GOT3 (cell line): ENCODE data around the gene UGT3A2.
"Not testable (repeated sequence)": the region's sequence is repeated elsewhere in the genome, so short reads cannot be mapped to it uniquely, and the experiment has no call there.

Experiments
- DNase-seq: peaks from one replicate; lab custom pipeline; 2025; ENCODE audit warnings: mixed read lengths; lab: John Stamatoyannopoulos, UW

The UGT3A2 gene

GRCh38 chr5:36052538-36052937, 14.1 kb downstream of the UGT3A2 start:
- DNase-seq = no peak

GRCh38 chr5:36049949-36050348, 16.7 kb downstream of the UGT3A2 start:
- no peak for DNase-seq

GRCh38 chr5:36047384-36048160, 19.1 kb downstream of the UGT3A2 start:
- no peak for DNase-seq

GRCh38 chr5:36045895-36046294, 20.8 kb downstream of the UGT3A2 start:
- no peak for DNase-seq

- DNase-seq = no peak
Measured at GRCh38 chr5:36041537-36041845, 25.2 kb downstream of the UGT3A2 start.

DNA sequence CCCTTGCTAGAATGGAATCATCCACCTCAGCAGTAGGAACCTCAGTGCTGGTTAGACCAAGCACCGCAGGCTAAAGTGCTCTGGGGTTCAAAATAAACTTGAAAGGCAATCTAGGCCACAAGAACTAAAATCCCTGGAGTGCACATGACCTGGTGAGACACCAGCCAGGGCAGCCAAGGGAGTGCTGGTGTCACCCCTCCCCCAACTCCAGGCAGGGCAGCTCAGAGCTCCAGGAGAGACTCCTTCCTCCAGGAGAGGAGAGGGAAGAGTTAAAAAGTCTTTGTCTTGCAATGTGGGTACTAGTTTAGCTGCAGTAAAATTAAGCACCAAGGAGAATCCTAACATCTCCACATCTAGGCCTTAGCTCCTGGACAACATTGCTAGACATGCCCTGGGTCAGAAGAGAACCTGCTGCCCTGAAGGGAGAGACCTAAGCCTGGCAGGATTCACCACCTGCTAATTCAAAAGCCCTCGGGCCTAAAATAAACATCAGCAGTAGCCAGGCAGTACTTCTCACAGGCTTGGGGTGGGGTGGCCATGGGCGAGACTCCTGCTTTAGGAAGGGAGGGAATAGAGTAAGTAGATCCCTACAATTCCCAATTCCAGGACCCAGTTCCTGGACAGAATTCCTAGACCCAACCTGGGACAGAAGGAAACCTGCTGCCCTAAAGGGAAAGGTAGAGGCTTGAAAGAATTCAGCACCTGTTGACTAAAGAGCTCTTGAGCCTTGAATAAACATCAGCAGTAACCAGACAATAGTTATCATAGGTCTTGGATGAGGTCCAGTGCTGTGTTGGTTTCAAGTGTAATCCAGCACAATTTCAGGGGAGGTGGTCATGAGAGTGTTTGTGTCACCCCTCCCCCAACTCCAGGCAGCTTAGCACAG, 25.8 kb downstream of the UGT3A2 start:
- no peak for DNase-seq

GRCh38 chr5:36035696-36036095, 31.0 kb downstream of the UGT3A2 start:
- DNase-seq = no peak

DNA sequence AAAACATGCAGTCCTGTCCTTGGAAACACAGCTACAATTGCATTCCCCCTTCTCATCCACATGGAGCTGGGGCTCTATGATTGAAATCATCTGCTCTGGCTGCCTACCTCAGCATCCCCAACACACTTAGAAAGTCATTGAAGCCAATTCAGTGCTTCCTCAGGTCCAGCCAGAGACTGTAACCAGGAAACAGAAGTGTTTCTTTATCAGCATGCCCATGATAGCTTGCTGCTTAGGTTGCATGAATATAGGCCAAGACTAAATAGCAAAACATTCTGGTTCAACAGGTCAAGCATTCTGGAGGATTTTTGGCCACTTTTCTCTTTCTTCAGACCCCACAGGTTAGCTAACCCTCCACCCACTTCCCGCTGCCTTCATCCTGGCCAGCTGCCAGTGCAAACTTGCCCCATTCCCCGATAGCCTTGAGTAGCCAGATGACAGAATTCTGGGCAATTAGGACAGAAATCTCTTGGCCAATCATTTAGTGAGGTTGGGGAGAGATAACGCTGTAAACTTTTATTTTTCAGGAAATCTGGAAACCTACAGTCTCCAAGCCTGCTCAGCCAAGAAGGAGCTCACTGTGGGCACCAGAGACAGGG, 32.0 kb downstream of the UGT3A2 start:
- DNase-seq = not testable (repeated sequence)

GRCh38 chr5:36033486-36033885, 33.2 kb downstream of the UGT3A2 start:
- DNase-seq = no peak

DNA sequence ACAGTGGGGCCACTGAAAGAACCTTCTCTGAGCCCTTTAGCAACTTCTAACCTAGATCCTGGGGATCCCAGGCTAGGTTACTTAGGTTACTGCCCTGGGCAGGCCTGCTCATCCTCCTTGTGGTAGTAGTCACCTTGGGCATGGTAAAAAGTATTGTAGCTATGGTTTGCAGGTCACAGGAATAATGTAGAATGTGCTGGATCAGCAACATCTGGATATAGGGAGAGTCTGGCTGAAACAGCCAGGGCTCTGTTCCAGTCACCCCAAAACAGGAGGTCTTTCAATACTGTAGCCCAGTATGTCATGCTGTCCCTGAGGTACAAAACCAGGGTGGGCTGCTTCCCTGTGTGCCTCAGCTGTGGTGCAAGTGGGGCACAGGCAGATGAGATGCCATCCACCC, 33.6 kb downstream of the UGT3A2 start:
- DNase-seq = no peak

- no peak for DNase-seq
Measured at GRCh38 chr5:36031223-36031622, 35.5 kb downstream of the UGT3A2 start.

DNA sequence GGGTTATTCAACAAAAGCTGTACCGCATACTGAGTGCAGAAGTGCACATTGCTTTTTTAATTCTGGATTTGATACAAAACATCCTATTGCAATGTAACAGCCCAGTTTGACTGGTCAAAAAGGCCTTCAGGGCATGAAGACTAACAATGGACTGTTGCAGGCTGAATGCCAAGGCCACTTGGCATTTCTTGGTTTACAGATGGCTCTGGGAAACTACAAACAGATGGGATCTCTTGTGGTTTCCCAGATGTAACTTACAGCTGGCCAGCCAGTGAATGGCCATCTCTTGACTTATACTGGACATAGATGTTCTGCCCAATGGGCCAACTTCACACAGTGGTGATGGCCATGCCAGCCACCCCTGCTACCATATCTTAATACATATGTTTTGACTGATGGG, 36.8 kb downstream of the UGT3A2 start:
- DNase-seq = no peak

GRCh38 chr5:36028816-36029465, 37.7 kb downstream of the UGT3A2 start:
- DNase-seq = no peak

DNA sequence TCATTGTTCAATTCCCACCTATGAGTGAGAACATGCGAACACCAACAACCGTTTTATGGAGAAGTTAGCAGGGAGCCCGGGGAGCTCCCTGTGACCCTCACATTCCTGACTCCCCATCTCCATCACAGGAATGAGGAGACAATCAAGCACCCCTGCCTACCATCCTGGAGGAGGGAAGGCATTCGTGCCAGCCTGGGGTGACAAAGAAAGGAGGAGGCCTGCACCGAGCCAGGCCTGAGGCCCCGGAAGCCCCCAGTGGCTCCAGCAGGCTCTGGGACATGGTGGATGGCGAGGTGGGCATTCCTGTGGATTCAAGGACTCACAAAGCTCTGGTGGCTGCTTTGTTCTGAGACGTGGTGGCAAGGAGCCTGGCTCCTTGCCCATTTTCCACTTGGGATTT, 39.0 kb downstream of the UGT3A2 start:
- no peak for DNase-seq

DNA sequence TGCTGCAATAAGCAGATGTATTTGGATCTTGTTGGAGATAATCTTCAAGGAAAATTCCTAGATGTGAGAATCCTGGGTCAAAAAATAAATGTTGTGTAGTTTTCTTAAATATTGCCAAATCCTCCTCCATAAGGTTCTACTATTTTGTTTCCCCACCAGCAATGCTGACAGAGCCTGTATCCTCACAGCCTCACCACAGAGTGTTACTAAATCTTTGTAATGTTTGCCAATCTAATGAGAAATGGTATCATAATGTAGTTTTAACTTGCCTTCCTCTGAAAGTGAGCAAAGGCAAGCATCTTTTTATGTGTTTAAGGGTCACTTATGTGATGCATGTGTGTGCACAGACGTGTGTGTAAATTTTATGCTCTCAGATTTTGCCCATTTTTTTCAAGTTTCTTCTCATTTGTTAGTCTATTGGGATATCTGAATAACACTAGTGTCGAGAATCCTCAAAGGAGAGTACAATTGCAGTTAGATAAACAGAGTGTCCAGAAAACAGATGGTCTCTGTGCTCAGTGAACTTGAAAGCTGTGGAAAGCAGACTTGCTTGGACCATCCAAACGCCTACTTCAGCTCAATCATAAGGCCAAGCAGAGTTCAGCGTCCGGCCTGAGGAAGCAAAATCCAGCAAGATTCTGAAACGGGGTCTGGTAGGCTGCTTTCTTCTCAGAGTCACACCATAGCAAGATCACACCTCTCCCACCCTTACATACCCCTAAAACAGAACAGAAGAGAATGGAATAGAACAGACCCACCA, 39.8 kb downstream of the UGT3A2 start:
- DNase-seq = no peak

GRCh38 chr5:36022246-36022645, 44.4 kb downstream of the UGT3A2 start:
- not testable (repeated sequence) for DNase-seq

GRCh38 chr5:36019584-36019983, 47.1 kb downstream of the UGT3A2 start:
- not testable (repeated sequence) for DNase-seq

GRCh38 chr5:36017622-36018021, 49.1 kb downstream of the UGT3A2 start:
- DNase-seq = no peak

DNA sequence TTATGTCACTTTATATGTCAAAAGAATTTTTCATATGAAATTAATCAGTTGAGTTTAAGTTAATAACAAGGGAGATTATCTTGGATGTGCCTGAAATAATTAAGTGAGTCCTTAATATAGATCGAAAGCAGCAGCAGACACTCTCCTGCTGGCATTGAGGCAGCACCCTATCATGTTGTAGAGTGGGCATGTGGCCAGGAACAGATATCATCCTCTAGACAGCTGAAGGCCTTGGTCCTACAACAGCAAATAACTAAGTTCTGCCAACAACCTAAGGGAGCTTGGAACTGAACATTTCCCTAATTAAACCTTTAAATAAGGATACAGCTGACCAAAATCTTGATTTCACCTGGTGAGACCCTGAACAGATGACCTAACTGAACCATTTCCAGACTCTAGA, 49.7 kb downstream of the UGT3A2 start:
- no peak for DNase-seq

- no peak for DNase-seq
Measured at GRCh38 chr5:36013182-36013581, 53.5 kb downstream of the UGT3A2 start.

GRCh38 chr5:36009698-36010097, 57.0 kb downstream of the UGT3A2 start:
- DNase-seq = no peak

GRCh38 chr5:36007366-36007765, 59.3 kb downstream of the UGT3A2 start:
- DNase-seq = no peak
